ENCODE measurements around the gene NFKBIL1.
A peak's percentile ranks its signal among the peaks of the same experiment; 100 is the strongest.
"Not testable (repeated sequence)": the region's sequence is repeated elsewhere in the genome, so short reads cannot be mapped to it uniquely, and the experiment has no call there.

The NFKBIL1 gene

DNA sequence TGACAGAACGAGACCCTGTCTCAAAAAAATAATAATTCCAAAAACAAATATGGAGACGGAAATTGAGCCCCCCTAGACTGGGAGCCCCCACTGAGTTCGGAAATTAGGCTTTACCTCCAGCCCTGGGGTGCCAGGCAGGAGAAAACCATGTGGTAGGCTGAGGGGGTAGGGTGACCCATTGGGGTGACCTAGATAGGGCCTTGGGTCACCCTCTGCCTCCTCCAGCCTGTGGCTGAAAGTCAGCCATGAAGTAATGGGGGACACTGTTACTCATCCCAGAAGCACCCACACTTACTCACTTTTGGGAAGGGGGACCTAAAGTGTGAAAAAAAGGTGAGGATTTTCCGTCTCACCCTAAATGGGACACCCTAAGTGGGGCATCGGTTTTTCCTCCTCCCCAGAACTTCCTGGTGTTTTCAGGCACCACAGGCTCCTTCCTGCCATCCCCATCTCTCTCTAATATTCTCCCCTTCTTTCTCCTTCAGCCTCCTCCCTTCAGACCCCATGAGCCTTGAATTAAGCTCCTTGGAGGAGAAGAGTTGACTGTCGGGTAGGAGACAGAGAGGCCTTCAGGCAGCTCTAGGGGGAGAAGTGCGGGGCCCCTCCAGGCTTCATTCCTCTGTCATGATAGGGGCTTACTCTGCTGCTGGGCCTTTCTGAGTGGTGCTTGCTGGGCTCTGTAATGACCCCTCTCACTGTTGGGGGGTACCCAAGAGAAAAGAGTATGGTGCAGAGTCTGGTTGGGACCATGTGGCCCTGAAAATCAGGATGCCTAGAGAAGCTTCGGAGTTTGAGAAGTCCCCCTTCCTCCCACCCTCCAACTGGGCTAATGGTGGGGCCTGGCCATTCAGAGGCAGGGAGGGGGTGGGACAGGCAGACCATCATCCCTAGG, 32.4 kb downstream of the NFKBIL1 start:
- H3K36me3 Mint-ChIP-seq (ENCODE audit: low read depth), result peaks cover 45% of the 10 kb centered on the region
- H3K27ac Mint-ChIP-seq, result peak overlapping the region; percentile 97
- no peaks in the 10 kb centered on the region for H3K9me3 Mint-ChIP-seq
- no peaks in the 10 kb centered on the region for H3K27me3 Mint-ChIP-seq
- peak overlapping the region; percentile 98 for H3K4me3 Mint-ChIP-seq
- peaks cover 84% of the 10 kb centered on the region for H3K4me1 Mint-ChIP-seq (ENCODE audit: low read depth)

DNA sequence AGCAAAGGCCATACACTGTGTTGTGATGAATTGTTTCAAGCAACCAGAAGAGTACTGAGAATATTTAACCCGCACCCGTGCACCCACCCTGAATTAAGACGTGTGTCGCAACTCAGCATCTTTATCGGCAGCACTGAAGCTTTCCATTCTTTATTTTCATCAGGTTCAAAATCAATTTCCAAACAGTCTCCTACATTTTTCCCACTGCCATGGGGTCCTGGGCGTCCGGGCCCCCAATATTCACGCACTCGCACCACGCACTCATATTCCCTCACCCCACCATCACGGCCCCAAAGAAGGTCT, 33.0 kb downstream of the NFKBIL1 start:
- Mint-ChIP-seq H3K27ac (peak overlapping the region; percentile 97), H3K9me3 (no peaks in the 10 kb centered on the region), H3K36me3 (ENCODE audit: low read depth) (peaks cover 43% of the 10 kb centered on the region), H3K27me3 (no peaks in the 10 kb centered on the region), H3K4me1 (ENCODE audit: low read depth) (peaks cover 84% of the 10 kb centered on the region), H3K4me3 (peak overlapping the region; percentile 98)

DNA sequence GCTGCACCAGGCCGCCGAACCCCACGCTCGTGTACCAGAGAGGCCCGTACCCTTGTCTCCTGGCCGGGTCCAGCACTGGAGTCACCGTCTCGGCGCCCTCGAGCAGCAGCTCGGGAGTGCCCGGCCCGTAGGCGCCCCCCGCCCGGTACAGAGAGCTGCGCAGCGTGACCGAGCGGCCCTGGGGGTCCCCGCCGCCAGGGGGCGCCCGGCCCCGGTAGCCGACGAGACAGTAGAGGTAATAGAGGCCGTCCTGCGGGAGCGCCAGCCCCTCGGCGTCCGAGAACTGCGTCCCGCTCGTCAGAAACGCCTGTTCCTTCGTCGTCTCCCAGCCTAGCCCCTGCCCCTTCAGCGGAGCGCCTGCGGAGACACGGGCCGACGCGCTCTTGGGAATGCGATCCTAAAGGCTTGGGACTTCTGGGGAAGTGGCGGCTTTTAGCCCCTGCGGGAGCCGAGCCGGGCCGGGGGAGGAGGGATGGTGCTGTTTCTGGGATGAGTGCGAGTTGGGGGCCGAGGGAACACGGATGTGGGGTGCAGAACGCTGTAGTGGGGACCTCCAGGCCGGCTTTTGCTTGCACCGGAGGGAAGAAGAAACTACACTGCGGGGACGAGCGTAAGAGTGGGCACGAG, 33.5 kb downstream of the NFKBIL1 start:
- peak overlapping the region; percentile 98 for H3K4me3 Mint-ChIP-seq
- peak overlapping the region; percentile 97 for H3K27ac Mint-ChIP-seq
- H3K27me3 Mint-ChIP-seq, result no peaks in the 10 kb centered on the region
- peaks cover 84% of the 10 kb centered on the region for H3K4me1 Mint-ChIP-seq (ENCODE audit: low read depth)
- peaks cover 38% of the 10 kb centered on the region for H3K36me3 Mint-ChIP-seq (ENCODE audit: low read depth)
- no peaks in the 10 kb centered on the region for H3K9me3 Mint-ChIP-seq

DNA sequence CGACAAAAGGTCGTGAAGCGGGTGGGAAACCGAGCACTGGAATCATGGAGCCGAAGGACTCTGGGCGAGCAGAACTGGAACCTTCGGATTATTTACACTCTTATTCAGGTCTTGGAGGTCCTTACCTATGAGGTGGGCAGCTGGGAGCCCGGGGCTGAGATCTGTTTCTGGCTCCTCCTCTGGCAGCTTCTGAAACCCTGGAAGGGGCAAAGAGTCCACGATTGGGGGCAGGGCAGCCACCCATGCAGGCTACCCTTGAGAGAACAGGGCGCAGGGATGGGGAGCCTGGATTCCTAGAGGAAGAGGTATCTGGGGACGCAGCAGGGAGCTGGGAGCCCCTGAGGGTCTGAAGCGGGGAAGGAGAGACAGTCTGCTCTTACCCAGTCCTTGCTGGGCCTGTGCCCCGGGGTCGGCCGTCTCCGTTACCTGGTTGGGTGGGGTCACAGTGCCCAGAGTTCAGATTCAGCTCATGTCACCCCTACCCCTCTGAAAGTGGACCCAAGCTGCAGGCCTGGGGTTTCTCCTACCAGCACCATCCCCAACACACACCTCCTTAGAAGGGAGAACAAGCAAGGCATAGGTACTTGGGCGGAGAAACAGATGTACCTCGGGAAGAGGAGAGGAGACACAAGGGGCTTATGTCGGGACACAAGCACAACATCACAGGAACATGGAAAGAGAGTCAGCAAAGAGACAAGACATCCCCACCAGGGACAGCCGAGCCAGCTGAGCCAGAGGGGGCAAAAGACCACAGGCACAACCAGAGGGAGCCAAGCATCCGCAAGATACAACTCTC, 34.2 kb downstream of the NFKBIL1 start:
- peaks cover 84% of the 10 kb centered on the region for H3K4me1 Mint-ChIP-seq (ENCODE audit: low read depth)
- peak overlapping the region; percentile 98 for H3K4me3 Mint-ChIP-seq
- H3K27me3 Mint-ChIP-seq, result no peaks in the 10 kb centered on the region
- peak overlapping the region; percentile 93 for H3K27ac Mint-ChIP-seq
- no peaks in the 10 kb centered on the region for H3K9me3 Mint-ChIP-seq
- H3K36me3 Mint-ChIP-seq (ENCODE audit: low read depth), result peaks cover 31% of the 10 kb centered on the region

DNA sequence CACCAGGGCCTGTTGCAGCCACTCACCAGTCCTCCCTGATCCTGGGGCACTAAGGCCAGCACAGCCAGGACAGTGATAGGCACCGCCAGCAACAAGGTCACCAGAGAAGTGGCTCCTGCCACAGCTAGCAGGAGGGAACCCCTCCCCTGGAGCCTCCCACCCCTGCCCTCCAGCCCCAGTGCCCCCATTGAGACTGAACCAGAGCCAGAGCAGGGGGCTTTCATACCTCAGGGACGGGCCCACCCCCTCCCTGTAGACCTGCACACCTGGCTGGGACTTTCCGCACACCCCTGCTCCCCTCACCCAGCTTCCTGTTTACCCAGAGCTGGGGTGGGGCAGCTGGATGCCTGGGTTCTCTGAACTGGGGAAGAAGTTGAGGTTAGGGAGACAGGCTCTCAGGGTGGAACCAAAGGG, 34.8 kb downstream of the NFKBIL1 start, which contains the start of gene LTB:
TSS of gene LTB (minus strand) at position 195 of the 414 bp plus-strand sequence. CDS start at position 188, 7 bp downstream.
- H3K27me3 Mint-ChIP-seq, result no peaks in the 10 kb centered on the region
- H3K36me3 Mint-ChIP-seq (ENCODE audit: low read depth), result peaks cover 25% of the 10 kb centered on the region
- H3K9me3 Mint-ChIP-seq, result no peaks in the 10 kb centered on the region
- H3K27ac Mint-ChIP-seq, result peak within 1 kb of the TSS; percentile 93
- H3K4me3 Mint-ChIP-seq, result peak within 1 kb of the TSS; percentile 98
- H3K4me1 Mint-ChIP-seq (ENCODE audit: low read depth), result peaks cover 84% of the 10 kb centered on the region

DNA sequence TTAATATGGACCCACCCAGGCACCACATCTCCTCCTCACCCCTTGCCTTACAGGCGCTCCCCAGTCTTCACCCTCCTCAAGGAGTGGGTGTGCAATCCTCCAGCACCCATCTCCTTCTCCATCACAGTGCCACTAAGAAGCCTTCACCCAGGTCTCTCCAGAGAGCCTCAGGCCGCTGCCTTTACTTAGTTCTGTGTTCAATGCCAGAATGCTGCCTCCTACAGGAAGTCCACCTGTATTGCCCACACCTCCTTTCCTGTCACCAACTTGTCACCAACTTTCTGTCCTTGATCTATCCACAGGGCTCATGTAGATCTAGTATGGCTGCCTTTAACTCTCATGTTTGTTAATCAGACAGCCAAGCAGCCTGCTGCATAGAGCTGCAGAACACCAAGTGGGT, 38.1 kb downstream of the NFKBIL1 start:
- Mint-ChIP-seq H3K9me3 (no peaks in the 10 kb centered on the region), H3K27me3 (no peaks in the 10 kb centered on the region), H3K4me3 (peak overlapping the region; percentile 78), H3K4me1 (ENCODE audit: low read depth) (peaks cover 78% of the 10 kb centered on the region), H3K36me3 (ENCODE audit: low read depth) (peaks cover 13% of the 10 kb centered on the region), H3K27ac (peak overlapping the region; percentile 93)

DNA sequence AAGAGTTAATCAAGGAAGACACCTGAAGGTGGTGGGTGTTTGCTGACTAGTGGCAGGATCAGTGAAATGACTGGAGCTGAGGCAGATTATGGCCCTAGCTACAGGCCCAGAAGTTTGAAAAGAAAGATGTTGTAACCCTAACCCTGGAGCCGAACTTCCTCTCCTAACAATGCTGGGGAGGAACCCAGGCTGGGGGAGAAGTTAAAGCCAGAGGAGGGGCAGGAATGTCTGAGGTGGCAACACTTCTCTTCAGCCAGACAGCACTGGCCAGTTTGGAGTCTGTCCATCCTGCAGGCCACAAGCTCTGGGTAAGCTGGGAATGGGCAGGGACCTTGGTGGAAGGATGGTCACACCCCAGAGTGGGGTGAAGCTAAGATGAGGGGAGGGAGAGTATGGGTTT, 38.6 kb downstream of the NFKBIL1 start, which contains the start of gene LST1:
TSS of gene LST1 (plus strand) at position 270 of the 400 bp plus-strand sequence. CDS start 1,023 bp downstream, outside the sequence.
- Mint-ChIP-seq H3K36me3 (ENCODE audit: low read depth) (peaks cover 9% of the 10 kb centered on the region), H3K9me3 (no peaks in the 10 kb centered on the region), H3K4me1 (ENCODE audit: low read depth) (peaks cover 78% of the 10 kb centered on the region), H3K27me3 (no peaks in the 10 kb centered on the region), H3K4me3 (peak within 1 kb of the TSS; percentile 78), H3K27ac (peak within 1 kb of the TSS; percentile 93)

DNA sequence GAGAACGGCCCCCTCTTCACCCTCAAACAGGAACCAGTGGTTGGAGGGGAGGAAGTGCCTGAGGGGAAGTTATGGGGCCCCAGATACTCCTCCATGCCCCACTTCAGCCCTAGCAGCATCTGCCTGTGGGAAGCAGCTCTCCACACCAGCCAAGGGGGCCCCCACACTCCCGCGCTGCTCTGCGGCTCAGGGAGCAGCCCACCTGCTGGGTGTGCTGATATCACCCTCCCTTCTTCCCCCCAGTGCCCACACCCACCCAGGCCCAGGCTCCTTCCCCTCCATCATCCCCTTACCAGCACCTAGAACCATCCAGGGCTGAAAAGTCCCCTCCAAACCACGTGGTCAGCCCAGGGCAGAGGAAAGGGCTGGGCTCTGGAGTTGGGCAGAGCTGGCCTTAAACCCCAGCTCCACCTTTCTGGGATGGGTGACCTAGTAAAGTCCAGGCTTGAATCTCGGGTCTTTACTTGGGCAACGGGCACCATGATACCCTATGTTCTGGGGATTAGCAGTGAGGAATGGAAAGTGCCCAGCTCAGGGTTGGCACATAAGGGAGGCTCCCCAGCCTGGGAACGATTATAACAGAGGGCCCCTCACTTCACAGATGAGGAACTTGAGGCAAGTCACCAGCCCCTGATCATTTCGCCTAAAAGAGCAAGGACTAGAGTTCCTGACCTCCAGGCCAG, 39.3 kb downstream of the NFKBIL1 start:
- Mint-ChIP-seq H3K27ac (peak overlapping the region; percentile 90), H3K4me1 (ENCODE audit: low read depth) (peaks cover 76% of the 10 kb centered on the region), H3K9me3 (no peaks in the 10 kb centered on the region), H3K36me3 (ENCODE audit: low read depth) (peaks cover 5% of the 10 kb centered on the region), H3K4me3 (peak overlapping the region; percentile 78), H3K27me3 (no peaks in the 10 kb centered on the region)

DNA sequence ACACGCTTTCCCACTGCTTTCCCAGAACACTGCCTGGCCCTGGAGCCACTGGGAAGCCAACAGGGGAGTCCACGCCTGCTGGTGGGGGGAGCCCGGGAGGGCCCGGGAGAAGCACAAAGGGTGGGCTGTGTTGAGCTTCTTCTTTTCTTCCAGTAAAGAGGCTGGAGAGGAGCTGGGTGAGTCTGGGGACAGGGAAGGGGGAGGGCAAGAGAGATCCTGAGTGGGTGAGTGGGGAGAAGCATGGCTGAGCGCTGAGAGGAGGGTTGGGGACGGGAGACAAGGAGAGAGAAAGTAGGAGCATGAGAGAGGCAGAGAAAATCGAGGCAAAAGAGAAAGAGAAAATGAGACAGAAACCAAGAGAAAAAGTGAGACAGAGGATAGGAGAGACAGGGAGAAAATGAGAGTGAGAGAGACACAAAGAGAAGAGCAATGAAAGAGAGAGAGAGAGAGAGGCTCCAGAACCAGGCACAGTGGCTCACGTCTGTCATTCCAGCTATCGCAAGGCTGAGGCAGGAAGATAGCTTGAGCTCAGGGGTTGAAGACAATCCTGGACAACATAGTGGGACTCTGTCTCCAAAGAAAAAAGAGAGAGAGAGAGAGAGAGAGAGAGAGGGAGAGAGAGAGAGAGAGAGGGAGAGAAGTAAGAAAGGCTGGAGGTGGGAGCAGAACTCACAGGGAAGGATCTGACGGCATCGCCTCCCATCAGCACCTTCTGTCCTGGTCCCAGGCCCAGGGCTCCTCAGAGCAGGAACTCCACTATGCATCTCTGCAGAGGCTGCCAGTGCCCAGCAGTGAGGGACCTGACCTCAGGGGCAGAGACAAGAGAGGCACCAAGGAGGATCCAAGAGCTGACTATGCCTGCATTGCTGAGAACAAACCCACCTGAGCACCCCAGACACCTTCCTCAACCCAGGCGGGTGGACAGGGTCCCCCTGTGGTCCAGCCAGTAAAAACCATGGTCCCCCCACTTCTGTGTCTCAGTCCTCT, 40.7 kb downstream of the NFKBIL1 start:
- Mint-ChIP-seq H3K4me3 (peak overlapping the region; percentile 80), H3K27me3 (no peaks in the 10 kb centered on the region), H3K36me3 (ENCODE audit: low read depth) (peaks cover 5% of the 10 kb centered on the region), H3K27ac (peak overlapping the region; percentile 96), H3K9me3 (no peaks in the 10 kb centered on the region), H3K4me1 (ENCODE audit: low read depth) (peaks cover 76% of the 10 kb centered on the region)

DNA sequence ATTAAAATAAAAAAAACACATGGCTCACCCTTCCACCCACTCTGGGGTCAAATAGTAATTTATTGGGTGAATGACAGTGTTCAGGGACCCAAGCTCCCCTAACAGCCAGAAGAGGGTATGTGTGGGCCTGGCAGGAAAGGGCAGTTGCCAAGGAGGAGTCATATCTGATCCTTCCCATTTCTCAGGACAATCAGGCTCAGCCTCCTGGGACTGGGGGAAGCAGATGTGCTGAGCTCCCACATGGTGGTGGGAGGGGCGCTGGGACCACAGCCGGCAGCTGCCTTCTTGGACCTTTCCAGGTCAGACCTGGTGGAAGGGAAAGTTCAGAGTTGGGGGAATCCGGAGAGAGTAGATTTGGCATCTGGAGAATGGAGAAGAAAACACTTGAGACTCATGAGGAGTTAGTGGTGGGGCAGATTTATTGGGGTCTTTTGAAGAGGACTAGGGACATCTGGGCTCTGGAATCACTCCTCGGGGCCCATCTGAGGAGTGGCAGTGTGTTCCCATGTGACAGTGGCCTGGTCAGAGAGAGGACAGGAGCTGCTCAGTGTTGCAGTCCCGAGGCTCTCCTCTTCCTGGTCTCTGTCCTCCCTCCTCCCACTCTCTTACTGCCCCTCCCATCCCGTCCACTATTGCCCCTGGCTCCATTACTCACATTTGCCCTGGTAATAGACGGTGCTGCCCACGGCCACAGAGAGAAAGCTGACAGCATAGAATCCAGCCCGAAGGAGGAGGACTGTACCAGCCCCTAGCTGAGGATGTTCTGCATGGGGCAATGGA, 41.7 kb downstream of the NFKBIL1 start:
- Mint-ChIP-seq H3K36me3 (ENCODE audit: low read depth) (peaks cover 5% of the 10 kb centered on the region), H3K4me1 (ENCODE audit: low read depth) (peaks cover 77% of the 10 kb centered on the region), H3K4me3 (peak overlapping the region; percentile 22), H3K9me3 (no peaks in the 10 kb centered on the region), H3K27ac (peak overlapping the region; percentile 32), H3K27me3 (no peaks in the 10 kb centered on the region)

DNA sequence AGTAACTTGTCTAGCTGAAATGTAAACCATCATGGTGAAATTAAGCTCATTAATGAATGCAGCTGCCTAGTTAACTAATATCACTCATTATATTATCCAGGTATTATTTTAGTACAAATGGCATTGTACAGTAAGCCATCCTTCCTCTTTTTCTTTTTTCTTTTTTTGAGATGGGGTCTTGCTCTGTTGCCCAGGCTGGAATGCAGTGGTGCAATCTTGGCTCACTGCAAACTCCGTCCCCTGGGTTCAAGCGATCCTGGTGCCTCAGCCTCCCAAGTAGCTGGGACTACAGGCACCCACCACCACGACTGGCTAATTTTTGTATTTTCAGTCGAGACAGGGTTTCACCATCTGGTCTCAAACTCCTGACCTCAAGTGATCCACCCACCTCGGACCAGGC, 43.3 kb downstream of the NFKBIL1 start:
- not testable (repeated sequence) for H3K4me3 Mint-ChIP-seq; H3K27me3 Mint-ChIP-seq; H3K27ac Mint-ChIP-seq; H3K9me3 Mint-ChIP-seq; H3K36me3 Mint-ChIP-seq (ENCODE audit: low read depth)
- peaks cover 69% of the 10 kb centered on the region for H3K4me1 Mint-ChIP-seq (ENCODE audit: low read depth)

DNA sequence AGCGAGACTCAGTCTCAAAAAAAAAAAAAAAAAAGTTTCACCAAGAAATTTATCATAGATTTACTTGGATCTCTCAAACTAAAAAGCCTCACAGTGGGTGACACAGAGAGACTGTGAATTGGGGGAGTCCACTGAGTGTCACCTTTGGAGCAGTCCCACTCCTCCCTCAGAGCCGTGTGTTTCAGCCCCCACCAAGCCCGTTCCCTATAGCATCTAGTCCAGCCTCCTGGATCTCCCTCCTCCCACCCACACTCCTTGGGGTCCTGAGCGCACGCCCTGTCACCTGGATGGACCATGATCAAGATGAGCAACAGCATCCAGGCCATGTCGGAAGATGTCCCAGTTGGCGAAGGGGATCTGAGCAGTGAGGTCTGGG, 45.0 kb downstream of the NFKBIL1 start:
- Mint-ChIP-seq H3K36me3 (ENCODE audit: low read depth) (peaks cover 5% of the 10 kb centered on the region), H3K9me3 (no peaks in the 10 kb centered on the region), H3K27me3 (no peaks in the 10 kb centered on the region)

DNA sequence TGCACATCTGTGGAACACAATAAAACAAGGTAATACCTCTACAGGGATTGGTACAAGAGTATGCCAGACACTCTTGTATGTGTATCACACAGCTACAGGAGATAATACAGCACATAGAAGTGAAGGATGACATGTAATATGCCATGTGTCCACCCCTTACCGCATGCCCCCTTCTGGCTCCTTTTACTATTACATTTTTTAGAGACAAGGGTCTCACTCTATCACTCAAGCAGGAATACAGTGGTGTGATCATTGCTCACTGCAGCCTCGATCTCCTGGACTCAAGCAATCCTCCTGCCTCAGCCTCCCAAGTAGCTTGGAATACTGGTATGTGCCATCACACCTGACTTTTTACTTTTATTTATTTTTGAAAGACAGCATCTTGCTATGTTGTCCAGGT, 49.6 kb downstream of the NFKBIL1 start:
- Mint-ChIP-seq H3K27ac (peak overlapping the region; percentile 61), H3K36me3 (ENCODE audit: low read depth) (no peaks in the 10 kb centered on the region), H3K9me3 (no peaks in the 10 kb centered on the region), H3K4me3 (no peak overlapping the region), H3K4me1 (ENCODE audit: low read depth) (peaks cover 55% of the 10 kb centered on the region), H3K27me3 (no peaks in the 10 kb centered on the region)

More for the DNA sequence above, 45.0 kb downstream of the NFKBIL1 start:
- peak overlapping the region; percentile 58 for H3K4me3 Mint-ChIP-seq
- H3K27ac Mint-ChIP-seq, result peak overlapping the region; percentile 64
- H3K4me1 Mint-ChIP-seq (ENCODE audit: low read depth), result peaks cover 68% of the 10 kb centered on the region
